Measurements from ENCODE around the gene EXOC2.

The EXOC2 gene

DNA sequence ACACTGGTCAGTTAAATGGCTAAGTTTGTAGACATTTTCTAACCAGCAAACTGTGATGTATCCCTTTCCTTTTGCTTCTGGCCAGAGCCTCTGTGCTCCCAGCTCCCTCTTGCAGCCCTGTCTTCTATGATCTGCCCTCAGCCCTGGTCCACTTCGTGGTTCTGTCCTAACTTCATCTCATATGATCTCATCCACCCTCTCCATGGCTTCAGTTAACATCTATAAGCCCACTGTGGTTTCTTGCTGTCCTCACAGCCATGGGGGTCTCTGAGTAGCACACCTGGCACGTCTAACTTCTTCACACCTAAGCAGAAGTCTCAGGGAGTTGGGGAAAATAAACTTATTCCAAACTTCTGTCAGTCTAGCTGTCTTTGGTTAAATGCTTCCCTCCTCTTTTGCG lies 219.6 kb downstream of the EXOC2 start:
- DNase-seq (ENCODE audit: low read depth in 3 of 3): no peak

GRCh38 chr6:470901-471448 lies 222.0 kb downstream of the EXOC2 start:
- DNase-seq (ENCODE audit: low read depth in 3 of 3): no peak

- DNase-seq (ENCODE audit: low read depth in 3 of 3): no peak
Measured at GRCh38 chr6:470051-470900, 222.7 kb downstream of the EXOC2 start.

DNA sequence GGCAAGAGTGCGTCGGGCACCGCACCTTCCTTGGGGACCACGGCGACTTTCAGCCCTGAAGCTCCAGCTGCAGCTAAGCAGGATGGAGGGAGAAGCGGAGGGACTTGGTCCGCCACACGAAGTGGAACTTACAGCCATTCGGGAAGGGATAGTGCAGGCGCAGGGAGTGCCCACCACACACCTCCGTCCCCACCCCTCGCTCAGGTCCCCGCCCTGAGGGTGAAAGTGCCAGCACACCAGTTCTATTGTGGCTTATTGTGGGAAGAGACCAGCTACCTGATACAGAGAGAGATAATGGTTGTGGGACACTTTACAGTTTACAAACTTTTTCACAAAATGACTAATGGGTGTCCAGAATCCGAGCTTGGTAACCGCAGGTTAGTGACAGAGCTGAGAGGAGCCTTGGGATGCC lies 225.3 kb downstream of the EXOC2 start:
- DNase-seq (ENCODE audit: low read depth in 3 of 3): no peak

- DNase-seq (ENCODE audit: low read depth in 3 of 3): no peak
Measured at GRCh38 chr6:467111-467510, 225.8 kb downstream of the EXOC2 start.

GRCh38 chr6:466564-466963 lies 226.4 kb downstream of the EXOC2 start:
- no peak for DNase-seq (ENCODE audit: low read depth in 3 of 3)

DNA sequence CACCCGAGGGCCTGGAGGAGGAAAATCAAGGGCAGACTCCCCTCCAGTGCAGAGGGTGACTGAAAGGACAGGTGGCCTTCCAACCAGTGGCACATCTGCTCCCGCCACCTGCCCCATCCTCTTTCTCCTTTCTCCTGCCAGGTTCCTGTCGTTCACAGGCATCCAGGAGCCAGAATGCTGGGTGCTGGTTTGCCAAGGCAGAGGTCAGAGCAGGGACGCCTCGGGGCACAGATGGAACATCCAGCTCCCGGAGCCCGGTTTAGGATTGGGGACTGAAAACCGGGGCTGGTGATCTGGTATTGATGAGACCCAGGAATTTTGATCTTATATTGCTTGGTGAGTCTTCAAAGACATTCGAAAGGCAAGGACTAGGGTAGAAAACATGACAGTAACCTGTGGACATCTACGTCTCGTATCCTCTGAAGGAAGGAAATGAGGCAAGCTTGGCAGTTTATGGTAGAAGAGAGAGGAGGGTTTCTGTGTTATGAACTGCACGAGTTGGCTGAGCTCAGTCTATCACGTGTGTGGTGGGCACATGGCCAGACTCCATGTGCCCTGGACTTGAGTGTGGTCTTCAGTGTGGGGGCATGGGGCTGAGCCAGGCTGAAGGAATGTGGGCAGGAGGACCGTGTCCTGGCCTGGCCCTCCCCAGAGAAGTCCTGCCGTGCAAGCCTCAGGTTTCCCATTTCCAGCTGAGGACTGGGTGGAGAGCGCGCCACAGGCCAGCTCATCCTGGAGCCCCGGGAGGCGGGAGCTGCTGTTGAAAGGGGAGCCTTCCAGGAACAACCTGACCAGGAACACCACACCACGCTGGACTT lies 227.2 kb downstream of the EXOC2 start:
- DNase-seq (ENCODE audit: low read depth in 3 of 3): no peak

DNA sequence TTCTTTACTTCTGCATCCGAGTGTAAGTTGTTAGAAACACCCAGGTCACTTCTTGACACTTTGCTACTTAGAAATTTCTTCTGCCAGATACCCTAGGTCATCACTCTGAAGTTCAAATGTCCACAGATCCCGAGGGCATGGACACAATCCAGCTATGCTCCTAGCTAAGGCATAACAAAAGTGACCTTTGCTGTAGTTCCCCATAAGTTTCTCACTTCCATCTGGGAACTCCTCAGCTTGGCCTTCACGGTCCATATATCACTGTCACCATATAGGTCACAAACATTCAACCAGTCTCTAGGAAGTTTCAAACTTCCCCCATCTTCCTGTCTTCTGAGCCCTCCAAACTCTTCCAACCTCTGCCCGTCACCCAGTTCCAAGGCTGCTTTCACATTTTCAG lies 236.1 kb downstream of the EXOC2 start:
- no peak for DNase-seq (ENCODE audit: low read depth in 3 of 3)

DNA sequence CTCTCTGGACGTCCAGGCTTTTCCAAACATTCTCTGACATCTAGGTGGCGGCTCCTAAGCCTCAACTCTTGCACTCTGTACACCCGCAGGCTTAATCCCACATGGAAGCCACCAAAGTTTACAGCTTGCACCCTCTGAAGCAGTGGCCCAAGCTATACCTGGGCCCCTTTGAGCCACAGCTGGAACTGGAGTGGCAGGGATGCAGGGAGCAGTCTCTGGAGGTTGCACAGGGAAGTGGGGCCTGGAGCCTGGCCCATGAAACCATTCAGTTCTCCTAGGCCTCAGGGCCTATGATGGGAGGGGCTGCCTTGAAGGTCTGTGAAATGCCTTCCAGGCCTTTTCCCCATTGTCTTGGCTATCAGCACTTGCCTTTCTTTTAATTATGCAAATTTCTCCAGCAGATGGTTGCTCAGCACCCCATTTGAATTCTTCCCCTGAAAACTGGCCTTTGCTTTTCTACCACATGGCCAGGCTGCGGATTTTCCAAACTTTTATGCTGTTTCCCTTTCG lies 236.5 kb downstream of the EXOC2 start:
- DNase-seq (ENCODE audit: low read depth in 3 of 3): no peak

GRCh38 chr6:455835-456234 lies 237.1 kb downstream of the EXOC2 start:
- no peak for DNase-seq (ENCODE audit: low read depth in 3 of 3)

- DNase-seq (ENCODE audit: low read depth in 3 of 3): peak in 2 of 3 experiments; percentile 34 to 49
Measured at GRCh38 chr6:455006-455585, 237.8 kb downstream of the EXOC2 start.

GRCh38 chr6:454148-454991 lies 238.6 kb downstream of the EXOC2 start:
- no peak for DNase-seq (ENCODE audit: low read depth in 3 of 3)

DNA sequence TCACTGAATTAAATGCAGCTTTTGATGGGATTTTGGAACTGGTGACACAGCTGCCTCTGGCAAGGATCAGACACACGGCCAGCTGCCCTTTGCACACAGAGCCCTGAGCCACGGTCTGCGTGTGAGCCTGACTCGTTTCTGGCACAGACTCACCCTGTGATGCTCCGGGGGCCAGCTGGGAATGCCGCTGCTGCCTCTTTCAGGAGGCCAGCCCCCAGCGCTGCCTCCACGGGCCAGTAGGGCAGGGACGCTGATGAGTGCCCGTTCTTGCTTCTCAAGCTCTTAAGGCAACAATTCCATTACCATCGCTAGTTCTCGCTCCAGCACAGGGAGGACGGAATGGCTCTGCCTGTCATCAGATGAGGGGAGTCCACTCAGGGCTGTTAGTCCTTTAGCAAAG lies 239.8 kb downstream of the EXOC2 start:
- DNase-seq (ENCODE audit: low read depth in 3 of 3): no peak

GRCh38 chr6:452301-453067 lies 240.5 kb downstream of the EXOC2 start:
- no peak for DNase-seq (ENCODE audit: low read depth in 3 of 3)

DNA sequence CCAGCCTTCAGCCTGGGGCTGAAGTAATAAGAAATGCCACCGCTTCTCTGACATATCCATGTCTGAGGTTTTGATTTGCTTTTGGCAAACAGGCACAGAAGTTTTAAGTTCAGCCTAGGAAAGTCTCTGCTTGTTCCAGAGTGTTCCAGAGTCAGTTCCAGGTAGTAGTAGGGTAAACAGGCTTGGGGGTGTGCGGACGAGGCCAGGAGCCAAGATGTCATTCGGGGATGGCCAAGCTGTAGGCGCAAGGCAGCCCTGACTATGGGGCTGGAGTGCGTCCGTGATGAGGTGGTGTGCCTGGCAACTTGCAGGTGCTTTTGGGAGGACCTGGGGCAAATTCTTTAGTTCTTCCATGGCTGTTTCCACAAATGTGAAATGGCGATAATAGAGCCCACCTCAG lies 241.1 kb downstream of the EXOC2 start:
- DNase-seq (ENCODE audit: low read depth in 3 of 3): no peak

- no peak for DNase-seq (ENCODE audit: low read depth in 3 of 3)
Measured at GRCh38 chr6:451336-451735, 241.6 kb downstream of the EXOC2 start.

DNA sequence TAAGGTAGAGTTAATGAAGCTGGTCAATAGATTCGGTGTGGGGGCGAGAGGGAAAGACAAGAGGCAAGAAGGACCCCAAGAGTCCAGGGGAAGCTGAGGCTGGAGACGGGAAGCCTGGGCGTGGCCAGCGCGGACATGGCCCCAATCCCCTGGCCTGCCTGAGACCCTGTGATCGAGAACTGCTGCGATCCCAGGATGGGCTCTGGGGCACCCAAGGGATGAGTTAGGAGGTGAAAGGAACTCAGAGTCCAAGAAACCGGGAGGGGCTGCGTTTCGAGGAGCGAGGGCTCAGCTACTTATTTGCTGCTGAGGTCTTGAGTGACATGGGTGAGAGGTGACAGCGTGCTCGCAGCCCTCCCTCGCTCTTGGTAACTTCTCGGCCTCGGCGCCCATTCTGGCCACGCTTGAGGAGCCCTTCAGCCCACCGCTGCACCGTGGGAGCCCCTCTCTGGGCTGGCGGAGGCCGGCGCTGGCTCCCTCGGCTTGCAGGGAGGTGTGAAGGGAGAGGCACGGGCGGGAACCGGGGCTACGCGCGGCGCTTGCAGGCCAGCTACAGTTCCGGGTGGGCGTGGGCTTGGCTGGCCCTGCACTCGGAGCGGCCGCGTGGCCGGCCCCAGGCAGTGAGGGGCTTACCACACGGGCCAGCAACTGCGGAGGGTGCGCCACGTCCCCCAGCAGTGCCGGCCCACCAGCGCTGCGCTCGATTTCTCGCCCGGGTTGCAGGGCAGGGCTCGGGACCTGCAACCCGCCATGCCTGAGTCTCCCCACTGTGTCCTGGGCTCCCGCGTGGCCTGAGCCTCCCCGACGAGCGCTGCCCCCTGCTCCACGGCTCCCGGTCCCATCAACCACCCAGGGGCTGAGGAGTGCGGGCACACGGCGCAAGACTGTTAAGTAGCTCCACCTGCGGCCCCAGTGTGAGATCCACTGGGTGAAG lies 243.2 kb downstream of the EXOC2 start:
- no peak for DNase-seq (ENCODE audit: low read depth in 3 of 3)

DNA sequence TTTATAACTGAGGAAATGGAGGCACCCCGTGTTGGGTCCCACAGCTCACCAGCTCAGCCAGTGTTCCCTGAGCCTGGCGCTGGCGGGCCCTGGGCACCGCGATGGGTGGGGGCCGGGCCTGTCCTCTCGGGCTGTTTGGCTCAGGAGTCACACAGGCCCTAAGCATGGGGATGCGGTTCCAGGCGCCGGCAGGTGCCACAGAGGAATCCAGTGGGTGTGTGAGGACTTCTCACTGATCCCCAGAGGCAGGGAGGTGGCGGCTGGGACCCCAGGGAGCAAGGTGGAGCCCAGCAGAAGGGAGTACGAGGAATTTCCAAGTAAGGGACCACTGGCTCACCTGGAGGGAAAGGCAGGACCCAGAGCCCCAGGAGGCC lies 243.9 kb downstream of the EXOC2 start:
- no peak for DNase-seq (ENCODE audit: low read depth in 3 of 3)

DNA sequence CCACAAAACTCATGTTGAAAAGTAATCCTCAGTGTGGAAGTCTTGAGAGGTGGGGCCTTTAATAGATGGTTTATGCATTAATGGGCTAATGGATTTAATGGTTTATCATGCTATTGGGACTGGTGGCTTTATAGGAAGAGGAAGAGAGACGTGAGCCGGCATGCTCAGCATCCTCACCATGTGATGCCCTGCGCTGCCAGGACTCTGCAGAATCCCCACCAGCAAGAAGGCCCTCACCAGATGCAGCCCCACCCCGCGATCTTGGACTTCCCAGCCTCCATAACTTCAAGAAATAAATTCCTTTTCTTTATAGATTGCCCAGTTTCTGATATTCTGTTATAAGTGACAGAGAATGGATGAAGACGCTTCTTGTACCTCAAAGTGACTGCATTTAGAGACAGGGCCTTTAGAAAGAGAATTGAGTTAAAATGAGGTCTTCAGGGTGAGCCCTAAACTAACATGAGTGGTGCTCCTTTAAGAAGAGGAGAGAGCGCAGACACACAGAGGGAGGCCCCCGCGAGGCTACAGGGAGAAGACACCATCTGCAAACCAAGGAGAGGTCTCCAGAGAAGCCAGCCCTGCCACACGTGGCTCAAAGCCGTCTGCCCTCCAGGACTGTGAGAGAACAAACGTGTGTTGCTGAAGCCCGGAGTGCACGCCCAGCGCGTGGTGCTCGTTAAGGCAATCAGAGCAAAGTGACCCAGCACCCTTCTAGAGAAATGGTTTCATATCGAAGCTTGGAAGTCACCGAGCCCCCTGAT lies 244.5 kb downstream of the EXOC2 start:
- no peak for DNase-seq (ENCODE audit: low read depth in 3 of 3)
